IPS-15b (cell line): ENCODE results near the gene ADAT2.
"Not testable (repeated sequence)": the region's sequence is repeated elsewhere in the genome, so short reads cannot be mapped to it uniquely, and the experiment has no call there.

Experiments used
- H3K27me3 ChIP-seq: one replicate; pipeline ENCODE4 v1.6.1; 2013; ENCODE audit warnings: low read length; ENCODE audit not compliant: control insufficient read depth, insufficient read depth
- H3K36me3 ChIP-seq: one replicate; pipeline ENCODE4 v1.6.1; 2013; ENCODE audit warnings: low read length; ENCODE audit not compliant: control insufficient read depth, insufficient read depth
- H3K4me1 ChIP-seq: one replicate; pipeline ENCODE4 v1.6.1; 2013; ENCODE audit warnings: mild to moderate bottlenecking, low read length; ENCODE audit not compliant: control insufficient read depth, insufficient read depth
- H3K4me3 ChIP-seq: one replicate; pipeline ENCODE4 v1.5.1; 2013; ENCODE audit warnings: low read depth, low read length
- H3K9ac ChIP-seq: one replicate; pipeline ENCODE4 v1.6.1; 2013; ENCODE audit warnings: low read depth, mild to moderate bottlenecking, low read length
- H3K9me3 ChIP-seq: one replicate; pipeline ENCODE4 v1.6.1; 2013; ENCODE audit warnings: mild to moderate bottlenecking, low read length; ENCODE audit not compliant: control insufficient read depth, insufficient read depth

The ADAT2 gene

GRCh38 chr6:143468026-143468425 is 17.5 kb upstream of the ADAT2 start:
- no peak overlapping the region for H3K9ac ChIP-seq
- no peak overlapping the region for H3K4me3 ChIP-seq
- H3K9me3 ChIP-seq, result no peaks in the 10 kb centered on the region
- no peaks in the 10 kb centered on the region for H3K27me3 ChIP-seq
- no peaks in the 10 kb centered on the region for H3K4me1 ChIP-seq
- no peaks in the 10 kb centered on the region for H3K36me3 ChIP-seq

GRCh38 chr6:143465546-143465945 is 15.1 kb upstream of the ADAT2 start:
- Histone ChIP-seq H3K9me3 (no peaks in the 10 kb centered on the region), H3K4me1 (no peaks in the 10 kb centered on the region), H3K36me3 (no peaks in the 10 kb centered on the region), H3K27me3 (no peaks in the 10 kb centered on the region), H3K4me3 (no peak overlapping the region), H3K9ac (no peak overlapping the region)

- no peaks in the 10 kb centered on the region for H3K36me3 ChIP-seq
- H3K9me3 ChIP-seq, result no peaks in the 10 kb centered on the region
Measured at GRCh38 chr6:143457563-143458359, 7.3 kb upstream of the ADAT2 start.

GRCh38 chr6:143451531-143451930 is 1.0 kb upstream of the ADAT2 start:
- Histone ChIP-seq H3K9me3 (no peaks in the 10 kb centered on the region), H3K27me3 (no peaks in the 10 kb centered on the region), H3K36me3 (no peaks in the 10 kb centered on the region), H3K9ac (peak overlapping the region; percentile 71), H3K4me3 (peak overlapping the region; percentile 92), H3K4me1 (no peaks in the 10 kb centered on the region)

More at GRCh38 chr6:143457563-143458359, 7.3 kb upstream of the ADAT2 start:
- Histone ChIP-seq H3K4me3 (no peak overlapping the region), H3K9ac (no peak overlapping the region), H3K4me1 (no peaks in the 10 kb centered on the region), H3K27me3 (no peaks in the 10 kb centered on the region)

- no peaks in the 10 kb centered on the region for H3K27me3 ChIP-seq
- H3K9me3 ChIP-seq, result no peaks in the 10 kb centered on the region
- no peaks in the 10 kb centered on the region for H3K36me3 ChIP-seq
- H3K9ac ChIP-seq, result peak overlapping the region; percentile 82
- H3K4me1 ChIP-seq, result no peaks in the 10 kb centered on the region
- peak overlapping the region; percentile 92 for H3K4me3 ChIP-seq
Measured at GRCh38 chr6:143449714-143450452, 612 bp downstream of the ADAT2 start.

- Histone ChIP-seq H3K9me3 (no peaks in the 10 kb centered on the region), H3K4me1 (no peaks in the 10 kb centered on the region), H3K9ac (no peak overlapping the region), H3K36me3 (no peaks in the 10 kb centered on the region), H3K27me3 (no peaks in the 10 kb centered on the region), H3K4me3 (peak overlapping the region; percentile 92)
Measured at GRCh38 chr6:143449082-143449713, 1.3 kb downstream of the ADAT2 start.

- not testable (repeated sequence) for H3K27me3 ChIP-seq, H3K4me1 ChIP-seq, H3K9ac ChIP-seq, H3K36me3 ChIP-seq, H3K4me3 ChIP-seq, H3K9me3 ChIP-seq
Measured at GRCh38 chr6:143447865-143448264, 2.6 kb downstream of the ADAT2 start.

- Histone ChIP-seq H3K4me3 (no peak overlapping the region), H3K4me1 (no peaks in the 10 kb centered on the region), H3K9me3 (no peaks in the 10 kb centered on the region), H3K27me3 (no peaks in the 10 kb centered on the region), H3K9ac (no peak overlapping the region), H3K36me3 (peaks cover 5% of the 10 kb centered on the region)
Measured at GRCh38 chr6:143443096-143443495, 7.4 kb downstream of the ADAT2 start.

- Histone ChIP-seq H3K4me3 (no peak overlapping the region), H3K27me3 (no peaks in the 10 kb centered on the region), H3K9ac (no peak overlapping the region), H3K4me1 (no peaks in the 10 kb centered on the region), H3K36me3 (peaks cover 5% of the 10 kb centered on the region), H3K9me3 (no peaks in the 10 kb centered on the region)
Measured at GRCh38 chr6:143441680-143442545, 8.6 kb downstream of the ADAT2 start.

- no peak overlapping the region for H3K9ac ChIP-seq
- no peaks in the 10 kb centered on the region for H3K27me3 ChIP-seq
- H3K9me3 ChIP-seq, result no peaks in the 10 kb centered on the region
- peaks cover 5% of the 10 kb centered on the region for H3K36me3 ChIP-seq
- H3K4me3 ChIP-seq, result no peak overlapping the region
- no peaks in the 10 kb centered on the region for H3K4me1 ChIP-seq
Measured at GRCh38 chr6:143441010-143441409, 9.5 kb downstream of the ADAT2 start.

GRCh38 chr6:143432588-143432987 is 17.9 kb downstream of the ADAT2 start:
- no peaks in the 10 kb centered on the region for H3K4me1 ChIP-seq
- H3K4me3 ChIP-seq, result no peak overlapping the region
- no peak overlapping the region for H3K9ac ChIP-seq
- H3K27me3 ChIP-seq, result no peaks in the 10 kb centered on the region
- no peaks in the 10 kb centered on the region for H3K36me3 ChIP-seq
- no peaks in the 10 kb centered on the region for H3K9me3 ChIP-seq
